ENCODE results near the gene KRT40.

- TF ChIP-seq CTCF (IDR thresholded peaks at IDR 0.05) (no peak), POLR2A (IDR thresholded peaks at IDR 0.05) (no peak)
Measured at GRCh38 chr17:40962059-40962561, 22.0 kb downstream of the KRT40 start.

Measured in adrenal gland (tissue), 5 donors.